Caco-2 (cell line): ENCODE results near the gene CD2AP. TPM values are rescaled to one million over a fixed set of nuclear protein-coding genes. Genes with fewer than 3 reads are reported as not detected.

Experiments
- BruUV-seq: library from RNA; stranded (reverse); fragments of 400-500 nt; replicated peaks from 2 replicates; lab custom pipeline; 2021; lab: Mats Ljungman, UMichigan
- CTCF ChIA-PET: fragments of 300-600 bp; sonication (Branson Sonifier 250); formaldehyde crosslinking; loops from one replicate; lab custom pipeline; 2022; ENCODE audit warnings: antibody characterized with exemption; lab: Charles Lee
- POLR2A ChIA-PET: fragments of 300-600 bp; sonication (Branson Sonifier 250); formaldehyde crosslinking; loops from one replicate; lab custom pipeline; 2022; ENCODE audit warnings: antibody characterized with exemption; lab: Charles Lee
- DNase-seq, 2 experiments: peaks; one replicate each; pipeline versions ENCODE4 v3.0.0 to v3.0.0-alpha.2; 2020 to 2022
- H3K27me3 ChIP-seq: replicated peaks from 2 replicates; pipeline ENCODE4 v1.6.0; 2011; ENCODE audit warnings: low read length; ENCODE audit not compliant: control insufficient read depth, insufficient read depth
- H3K36me3 ChIP-seq: 2 replicates; pipeline ENCODE4 v1.5.1; 2011; ENCODE audit warnings: low read length; ENCODE audit not compliant: control insufficient read depth, insufficient read depth
- H3K4me1 ChIP-seq: fragments of 250-450 bp; sonication (Bioruptor Pico); 2 replicates; pipeline ENCODE4 v1.5.1; 2020; ENCODE audit warnings: mild to moderate bottlenecking
- H3K4me3 ChIP-seq: 2 replicates; pipeline ENCODE4 v1.5.1; 2011; ENCODE audit warnings: low read depth, mild to moderate bottlenecking, control low read depth, low read length
- H3K9me3 ChIP-seq: fragments of 250-450 bp; sonication (Bioruptor Pico); 2 replicates; pipeline ENCODE4 v1.5.1; 2020; ENCODE audit warnings: mild to moderate bottlenecking, moderate library complexity
- H3K27ac Mint-ChIP-seq: one replicate; pipeline ENCODE4 v1.8.0; 2022; ENCODE audit warnings: mixed read lengths; ENCODE audit not compliant: unreplicated experiment
- H3K27me3 Mint-ChIP-seq: one replicate; pipeline ENCODE4 v1.8.0; 2022; ENCODE audit warnings: mixed read lengths; ENCODE audit not compliant: insufficient read depth, unreplicated experiment
- H3K36me3 Mint-ChIP-seq: one replicate; pipeline ENCODE4 v1.8.0; 2022; ENCODE audit warnings: mild to moderate bottlenecking, mixed read lengths; ENCODE audit not compliant: insufficient read depth, unreplicated experiment
- H3K4me1 Mint-ChIP-seq: one replicate; pipeline ENCODE4 v1.8.0; 2022; ENCODE audit warnings: low read depth, mixed read lengths; ENCODE audit not compliant: unreplicated experiment
- H3K4me3 Mint-ChIP-seq: one replicate; pipeline ENCODE4 v1.8.0; 2022; ENCODE audit warnings: mild to moderate bottlenecking, moderate library complexity, mixed read lengths; ENCODE audit not compliant: unreplicated experiment
- H3K9me3 Mint-ChIP-seq: one replicate; pipeline ENCODE4 v1.8.0; 2022; ENCODE audit warnings: mixed read lengths; ENCODE audit not compliant: unreplicated experiment
- CTCF ChIP-seq, 2 experiments: fragments of 200-600 bp in 1 of 2; IDR thresholded peaks; 1 replicate in 1 of 2; 2 replicates in 1 of 2; pipeline versions ENCODE4 v1.5.1 to v1.8.0; 2011 to 2022; ENCODE audit warnings: antibody characterized with exemption in 1 of 2, control low read depth in 1 of 2, inconsistent platforms in 1 of 2, low read depth in 1 of 2, low read length in 1 of 2, mild to moderate bottlenecking in 1 of 2, moderate library complexity in 1 of 2; ENCODE audit not compliant: insufficient read depth in 1 of 2, severe bottlenecking in 1 of 2, unreplicated experiment in 1 of 2
- intact Hi-C: fragments of 100-400 bp; cut with micrococcal nuclease; formaldehyde crosslinking; loops from one replicate; pipeline ENCODE4 v1.10.0; 2022; ENCODE audit not compliant: unreplicated experiment
- total RNA-seq: library from RNA; stranded (reverse); gene quantifications from 2 replicates; pipeline ENCODE4 v1.2.3, GENCODE V29; 2022

Gene CD2AP
- total RNA-seq, 1 experiment from 2014 or later, result 65.3 TPM

GRCh38 chr6:47648031-47648430 is 170.4 kb downstream of the CD2AP start:
- H3K27ac Mint-ChIP-seq, result peak overlapping the region; percentile 63
- H3K9me3 ChIP-seq, result no peaks in the 10 kb centered on the region
- intact Hi-C loops, result no loop called here
- H3K4me3 Mint-ChIP-seq, result peak overlapping the region; percentile 53
- H3K27me3 Mint-ChIP-seq, result no peaks in the 10 kb centered on the region
- peaks cover 26% of the 10 kb centered on the region for H3K4me1 ChIP-seq
- no peaks in the 10 kb centered on the region for H3K27me3 ChIP-seq
- peaks cover 11% of the 10 kb centered on the region for H3K4me1 Mint-ChIP-seq
- H3K36me3 Mint-ChIP-seq, result no peaks in the 10 kb centered on the region
- ChIA-PET POLR2A (no interaction called here), CTCF (no interaction called here)
- no peak for TF ChIP-seq CTCF (IDR thresholded peaks at IDR 0.05; ENCODE audit: insufficient read depth in 1 of 2, low read depth in 1 of 2, low read length in 1 of 2, severe bottlenecking in 1 of 2, unreplicated experiment in 1 of 2)
- no peaks in the 10 kb centered on the region for H3K36me3 ChIP-seq
- no peaks in the 10 kb centered on the region for H3K9me3 Mint-ChIP-seq
- no peak overlapping the region for H3K4me3 ChIP-seq
- no peak for DNase-seq
- BruUV-seq, result no TSS peak

GRCh38 chr6:47650553-47651432 is 173.2 kb downstream of the CD2AP start:
- intact Hi-C loops, result no loop called here
- H3K9me3 ChIP-seq, result no peaks in the 10 kb centered on the region
- H3K4me3 ChIP-seq, result no peak overlapping the region
- CTCF ChIA-PET, result no interaction called here
- no peak overlapping the region for H3K4me3 Mint-ChIP-seq
- BruUV-seq, result no TSS peak
- DNase-seq, result no peak
- no peaks in the 10 kb centered on the region for H3K9me3 Mint-ChIP-seq
- POLR2A ChIA-PET, result no interaction called here
- H3K27me3 ChIP-seq, result no peaks in the 10 kb centered on the region
- H3K36me3 Mint-ChIP-seq, result peaks cover 5% of the 10 kb centered on the region
- TF ChIP-seq CTCF (IDR thresholded peaks at IDR 0.05; ENCODE audit: insufficient read depth in 1 of 2, low read depth in 1 of 2, low read length in 1 of 2, severe bottlenecking in 1 of 2, unreplicated experiment in 1 of 2), result no peak
- H3K4me1 Mint-ChIP-seq, result peaks cover 20% of the 10 kb centered on the region
- H3K27me3 Mint-ChIP-seq, result no peaks in the 10 kb centered on the region
- H3K36me3 ChIP-seq, result no peaks in the 10 kb centered on the region
- peaks cover 27% of the 10 kb centered on the region for H3K4me1 ChIP-seq
- H3K27ac Mint-ChIP-seq, result no peak overlapping the region

GRCh38 chr6:47651505-47651944 is 173.9 kb downstream of the CD2AP start:
- no peaks in the 10 kb centered on the region for H3K9me3 ChIP-seq
- no peaks in the 10 kb centered on the region for H3K27me3 ChIP-seq
- ChIA-PET POLR2A (no interaction called here), CTCF (no interaction called here)
- no peak overlapping the region for H3K4me3 ChIP-seq
- Mint-ChIP-seq H3K36me3 (peaks cover 5% of the 10 kb centered on the region), H3K27me3 (no peaks in the 10 kb centered on the region), H3K9me3 (no peaks in the 10 kb centered on the region), H3K4me3 (no peak overlapping the region), H3K27ac (no peak overlapping the region), H3K4me1 (peaks cover 20% of the 10 kb centered on the region)
- no peaks in the 10 kb centered on the region for H3K36me3 ChIP-seq
- TF ChIP-seq CTCF (IDR thresholded peaks at IDR 0.05; ENCODE audit: insufficient read depth in 1 of 2, low read depth in 1 of 2, low read length in 1 of 2, severe bottlenecking in 1 of 2, unreplicated experiment in 1 of 2), result no peak
- intact Hi-C loops, result no loop called here
- peaks cover 34% of the 10 kb centered on the region for H3K4me1 ChIP-seq
- DNase-seq, result no peak
- no TSS peak for BruUV-seq
